T-cell (primary cell): Measurements from ENCODE around the gene CTSS. TPM values are rescaled to one million over a fixed set of nuclear protein-coding genes. Genes with fewer than 3 reads are reported as not detected.

Experiments used
- ATAC-seq, 4 experiments: fragments of 200-7000 bp in 3 of 4; fragments of 150-1000 bp in 1 of 4; cut with Tn5 transposase; replicated peaks in 1 of 4; 1 replicate in 3 of 4; 2 replicates in 1 of 4; pipeline ENCODE4 v1.10.0; 2021; ENCODE audit warnings: moderate library complexity in 3 of 4, mild to moderate bottlenecking in 2 of 4, moderate number of reproducible peaks in 1 of 4
- CTCF ChIA-PET, 2 donors: fragments of 300-600 bp; sonication (Branson Sonifier 250); formaldehyde crosslinking; loops; one replicate each; lab custom pipeline; 2022; ENCODE audit warnings: antibody characterized with exemption in 2 of 2; lab: Charles Lee
- POLR2A ChIA-PET, 2 donors: fragments of 300-600 bp; sonication (Branson Sonifier 250); formaldehyde crosslinking; loops; one replicate each; lab custom pipeline; 2022; ENCODE audit warnings: antibody characterized with exemption in 2 of 2; lab: Charles Lee
- DNase-seq, 35 experiments: peaks; one replicate each; pipeline versions ENCODE4 v3.0.0 to v3.0.0-alpha.2; 2013 to 2023
- H3K27ac ChIP-seq: one replicate; pipeline ENCODE4 v1.5.1; 2013; ENCODE audit warnings: low read length
- H3K27me3 ChIP-seq, 2 experiments: replicated peaks in 1 of 2; 1 replicate in 1 of 2; 2 replicates in 1 of 2; pipeline versions ENCODE4 v1.6.1 to v1.7.0; 2013; ENCODE audit warnings: low read length in 1 of 2, mixed read lengths in 1 of 2; ENCODE audit not compliant: control insufficient read depth in 2 of 2, insufficient read depth in 2 of 2; ENCODE audit errors: extremely low read depth in 1 of 2
- H3K36me3 ChIP-seq, 2 donors: 1 replicate in 1 of 2; 2 replicates in 1 of 2; pipeline versions ENCODE4 v1.6.1 to v1.7.0; 2013; ENCODE audit warnings: low read length in 1 of 2; ENCODE audit not compliant: control insufficient read depth in 2 of 2, insufficient read depth in 1 of 2; ENCODE audit errors: extremely low read depth in 1 of 2
- H3K4me1 ChIP-seq, 2 experiments: 1 replicate in 1 of 2; 2 replicates in 1 of 2; pipeline versions ENCODE4 v1.6.1 to v1.7.0; 2013; ENCODE audit warnings: low read length in 2 of 2, mixed read lengths in 1 of 2; ENCODE audit not compliant: insufficient read depth in 2 of 2, control insufficient read depth in 1 of 2; ENCODE audit errors: extremely low read depth in 1 of 2
- H3K4me3 ChIP-seq, 2 donors: 1 replicate in 1 of 2; 2 replicates in 1 of 2; pipeline versions ENCODE4 v1.5.1 to v1.7.0; 2013; ENCODE audit warnings: mild to moderate bottlenecking in 2 of 2, low read length in 1 of 2, moderate library complexity in 1 of 2; ENCODE audit not compliant: control insufficient read depth in 1 of 2; ENCODE audit errors: extremely low read depth in 1 of 2
- H3K9me3 ChIP-seq: 2 replicates; pipeline ENCODE4 v1.7.0; 2013
- H3K27ac Mint-ChIP-seq, 2 donors: one replicate each; pipeline ENCODE4 v1.8.0; 2020 to 2021; ENCODE audit warnings: mild to moderate bottlenecking in 2 of 2, mixed read lengths in 2 of 2
- H3K27me3 Mint-ChIP-seq, 2 donors: one replicate each; pipeline ENCODE4 v1.8.0; 2021 to 2022; ENCODE audit warnings: mixed read lengths in 2 of 2
- H3K36me3 Mint-ChIP-seq: one replicate; pipeline ENCODE4 v1.8.0; 2021; ENCODE audit warnings: mixed read lengths
- H3K4me1 Mint-ChIP-seq, 3 donors: one replicate each; pipeline ENCODE4 v1.8.0; 2020 to 2022; ENCODE audit warnings: mixed read lengths in 3 of 3, mild to moderate bottlenecking in 1 of 3
- H3K4me3 Mint-ChIP-seq, 3 donors: one replicate each; pipeline ENCODE4 v1.8.0; 2020 to 2022; ENCODE audit warnings: mild to moderate bottlenecking in 3 of 3, mixed read lengths in 3 of 3, moderate library complexity in 3 of 3
- H3K9me3 Mint-ChIP-seq, 3 donors: one replicate each; pipeline ENCODE4 v1.8.0; 2020 to 2022; ENCODE audit warnings: mixed read lengths in 3 of 3
- WGBS: methylation state at CpG from one replicate; pipeline ENCODE4 v1.1.5; 2013; ENCODE audit warnings: missing lambda C conversion rate; ENCODE audit not compliant: insufficient coverage; 5-methylcytosine and 5-hydroxymethylcytosine counted together
- total RNA-seq, 35 experiments: library from RNA in 6 of 35; stranded (reverse) in 6 of 35; fragments of 120-200 nt in 1 of 35; gene quantifications; one replicate each; pipeline versions ENCODE4 v1.2.1 to v1.2.4 and lab custom pipeline; 2013 to 2026

The CTSS gene
- total RNA-seq, 5 donors from 2014 or later (not counting 1 experiment from before 2014, with no cell fraction given): 72.4 to 94.7 (median 92.9) TPM

DNA sequence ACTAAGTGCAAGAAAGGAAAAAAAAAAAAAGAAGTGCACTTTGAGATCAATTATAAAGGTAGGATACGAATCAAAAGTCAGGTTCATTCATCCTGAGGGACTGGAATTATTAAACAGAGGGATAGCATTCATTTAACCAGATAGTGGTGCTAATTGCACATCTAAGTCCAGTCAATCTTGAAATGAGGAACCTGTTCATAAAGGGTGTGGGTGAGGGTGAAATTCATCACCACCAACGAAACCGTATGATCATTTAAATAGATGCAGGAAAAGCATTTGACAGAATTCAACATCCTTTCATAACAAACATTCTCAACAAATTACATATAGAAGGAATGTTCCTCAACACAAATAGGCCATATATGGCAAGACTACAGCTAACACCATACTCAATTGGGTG lies 5.6 kb downstream of the CTSS start:
- Histone ChIP-seq H3K9me3 (no peaks in the 10 kb centered on the region), H3K4me1 (peaks cover 10 to 11% of the 10 kb centered on the region in 2 experiments), H3K4me3 (no peak overlapping the region), H3K27ac (no peak overlapping the region), H3K36me3 (peaks cover 3 to 31% of the 10 kb centered on the region in 2 donors), H3K27me3 (no peaks in the 10 kb centered on the region)
- H3K27ac Mint-ChIP-seq: no peak overlapping the region
- peaks cover 42 to 48% (median 45%) of the 10 kb centered on the region in 3 donors for H3K4me1 Mint-ChIP-seq
- peaks cover 46% of the 10 kb centered on the region for H3K36me3 Mint-ChIP-seq
- DNase-seq (no peak), ATAC-seq (no peak)
- peak overlapping the region in 1 of 3 donors; percentile 42 for H3K4me3 Mint-ChIP-seq
- no peaks in the 10 kb centered on the region for H3K27me3 Mint-ChIP-seq
- ChIA-PET CTCF (no interaction called here), POLR2A (interaction anchor here (0.6 kb wide), 2 partner anchors 200 to 1029 kb away, joined by 3 to 7 read pairs; no protein-coding TSS in a partner anchor)
- peaks cover 0 to 4% (median 0%) of the 10 kb centered on the region in 3 donors for H3K9me3 Mint-ChIP-seq
- no CpG with 5 or more reads among the region's 3 CpGs for WGBS

DNA sequence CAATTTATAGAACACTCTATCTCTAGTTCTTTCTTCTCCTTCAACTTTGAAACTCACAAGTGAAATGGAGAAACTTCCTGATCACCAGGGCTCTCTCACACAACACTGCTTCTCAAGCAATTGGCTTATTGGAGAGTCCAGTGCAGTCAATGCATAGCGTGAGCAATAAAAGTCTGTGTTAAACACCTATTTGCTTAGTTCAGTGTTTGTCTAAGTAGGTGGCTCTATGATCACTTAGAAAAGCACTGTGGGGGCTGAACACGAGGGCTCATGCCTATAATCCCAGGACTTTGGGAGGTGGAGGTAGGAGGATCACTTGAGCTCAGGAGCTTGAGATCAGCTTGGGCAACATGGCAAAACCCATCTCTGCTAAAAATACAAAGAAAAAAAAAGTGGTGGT lies 12.2 kb downstream of the CTSS start:
- WGBS: no CpG with 5 or more reads among the region's 2 CpGs
- Histone ChIP-seq H3K4me1 (no peaks in the 10 kb centered on the region), H3K4me3 (no peak overlapping the region), H3K36me3 (peaks cover 12 to 80% of the 10 kb centered on the region in 2 donors), H3K9me3 (no peaks in the 10 kb centered on the region), H3K27me3 (no peaks in the 10 kb centered on the region), H3K27ac (no peak overlapping the region)
- Mint-ChIP-seq H3K4me1 (no peaks in the 10 kb centered on the region), H3K27me3 (no peaks in the 10 kb centered on the region), H3K36me3 (peaks cover 50% of the 10 kb centered on the region), H3K27ac (no peak overlapping the region), H3K9me3 (no peaks in the 10 kb centered on the region), H3K4me3 (no peak overlapping the region)
- POLR2A ChIA-PET: no interaction called here
- CTCF ChIA-PET: no interaction called here
- ATAC-seq: no peak
- no peak for DNase-seq

DNA sequence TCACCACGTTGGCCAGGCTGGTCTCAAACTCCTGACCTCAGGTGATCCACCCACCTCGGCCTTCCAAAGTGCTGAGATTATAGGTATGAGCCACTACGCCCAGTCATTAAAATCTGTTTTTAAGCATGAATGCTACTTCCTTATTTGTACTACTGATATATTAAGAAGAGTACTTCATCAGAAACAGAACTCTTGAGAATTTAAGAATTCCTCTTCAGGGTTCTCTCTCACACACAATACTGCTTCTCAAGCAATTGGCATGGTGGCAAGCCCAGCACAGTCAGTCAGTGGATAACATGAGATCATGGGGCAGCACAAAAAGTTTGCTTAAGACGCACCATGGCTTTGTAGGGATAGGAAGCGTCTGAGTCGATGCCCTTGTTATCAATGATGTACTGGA lies 14.1 kb downstream of the CTSS start:
- H3K36me3 Mint-ChIP-seq: peaks cover 39% of the 10 kb centered on the region

DNA sequence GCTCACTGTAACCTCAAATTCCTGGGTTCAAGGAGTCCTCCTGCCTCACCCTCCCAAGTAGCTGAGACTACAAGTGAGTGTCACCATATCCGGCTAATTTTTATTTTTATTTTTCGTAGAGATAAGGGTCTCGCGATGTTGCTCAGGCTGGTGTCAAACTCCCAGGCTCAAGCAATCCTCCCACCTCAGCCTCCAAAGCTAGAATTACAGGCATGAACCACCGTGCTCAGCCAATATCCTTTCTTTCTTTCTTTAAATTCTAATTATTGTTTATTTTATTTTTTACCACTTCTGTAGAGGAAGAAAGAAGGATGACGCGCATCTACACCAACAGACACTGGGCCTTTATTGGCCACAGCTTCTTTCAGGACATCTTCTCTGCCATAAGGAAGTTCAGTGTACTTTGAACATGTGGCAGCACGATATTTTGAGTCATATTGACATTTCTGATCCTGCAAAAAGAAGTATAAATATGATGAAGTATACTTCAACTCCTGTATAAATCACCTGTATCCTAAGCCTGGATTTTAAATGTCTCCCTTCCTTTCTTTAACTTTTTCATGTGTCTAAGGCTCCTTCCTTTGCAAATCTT lies 15.8 kb downstream of the CTSS start:
- ChIA-PET CTCF (no interaction called here), POLR2A (interaction anchor here in 1 of 2 donors (0.6 kb wide), 1 partner anchor 868 kb away, joined by 3 read pairs; no protein-coding TSS in a partner anchor)
- peak overlapping the region in 1 of 2 donors; percentile 8 for H3K27ac Mint-ChIP-seq
- peaks cover 8 to 84% of the 10 kb centered on the region in 2 donors for H3K36me3 ChIP-seq
- no peaks in the 10 kb centered on the region for H3K4me1 ChIP-seq
- H3K4me3 Mint-ChIP-seq: no peak overlapping the region
- peaks cover 35% of the 10 kb centered on the region for H3K36me3 Mint-ChIP-seq
- no peak overlapping the region for H3K4me3 ChIP-seq
- DNase-seq: no peak
- H3K27ac ChIP-seq: no peak overlapping the region
- 100% methylated on average over 3 of the region's 8 CpGs for WGBS
- no peaks in the 10 kb centered on the region for H3K9me3 ChIP-seq
- H3K4me1 Mint-ChIP-seq: no peaks in the 10 kb centered on the region
- H3K27me3 ChIP-seq: no peaks in the 10 kb centered on the region
- no peak for ATAC-seq
- H3K9me3 Mint-ChIP-seq: no peaks in the 10 kb centered on the region
- no peaks in the 10 kb centered on the region for H3K27me3 Mint-ChIP-seq

More for the DNA sequence above, 14.1 kb downstream of the CTSS start:
- Mint-ChIP-seq H3K9me3 (no peaks in the 10 kb centered on the region), H3K27me3 (no peaks in the 10 kb centered on the region), H3K27ac (no peak overlapping the region), H3K4me1 (no peaks in the 10 kb centered on the region), H3K4me3 (no peak overlapping the region)
- CTCF ChIA-PET: interaction anchor here in 1 of 2 donors (0.6 kb wide), 1 partner anchor 114 kb away, joined by 7 read pairs; no protein-coding TSS in a partner anchor
- POLR2A ChIA-PET: no interaction called here
- no peak overlapping the region for H3K4me3 ChIP-seq
- H3K27ac ChIP-seq: no peak overlapping the region
- peaks cover 12 to 80% of the 10 kb centered on the region in 2 donors for H3K36me3 ChIP-seq
- ATAC-seq (no peak), DNase-seq (no peak)
- H3K27me3 ChIP-seq: no peaks in the 10 kb centered on the region
- 95% methylated on average over 3 of the region's 6 CpGs for WGBS
- H3K9me3 ChIP-seq: no peaks in the 10 kb centered on the region
- H3K4me1 ChIP-seq: no peaks in the 10 kb centered on the region

DNA sequence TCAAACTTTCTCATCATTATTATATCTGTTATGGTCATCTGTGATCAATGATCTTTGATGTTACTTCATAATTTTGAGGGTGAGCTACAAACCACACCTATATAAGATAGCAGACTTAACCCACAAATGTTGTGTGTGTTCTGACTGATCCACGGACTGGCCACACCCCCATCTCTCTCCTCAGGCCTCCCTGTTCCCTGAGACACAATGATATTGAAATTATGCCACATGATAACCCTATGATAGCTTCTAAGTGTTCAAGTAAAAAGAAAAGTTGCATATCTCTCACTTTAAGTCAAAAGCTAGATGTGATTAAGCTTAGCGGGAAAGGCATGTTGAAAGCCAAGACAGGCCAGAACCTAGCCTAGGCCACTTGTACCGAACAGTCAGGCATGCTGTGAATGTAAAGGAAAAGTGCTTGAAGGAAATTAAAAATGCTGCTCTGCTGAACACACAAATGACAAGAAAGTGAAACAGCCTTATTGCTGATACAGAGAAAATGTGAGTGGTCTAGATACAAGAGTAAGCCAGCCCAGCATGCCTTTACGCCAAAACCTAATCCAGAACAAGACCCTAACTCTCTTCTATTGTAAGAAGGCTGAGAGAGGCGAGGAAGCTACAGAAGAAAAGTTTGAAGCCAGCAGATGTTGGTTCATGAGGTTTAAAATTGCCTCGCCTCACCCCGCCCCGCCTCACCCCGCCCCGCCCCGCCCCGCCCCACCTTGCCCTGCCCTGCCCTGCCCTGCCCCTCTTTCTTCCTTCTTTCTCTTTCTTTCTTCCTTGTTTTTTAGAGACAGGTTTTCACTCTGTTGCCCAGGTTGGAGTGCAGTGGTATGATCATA lies 16.5 kb downstream of the CTSS start:
- H3K4me3 Mint-ChIP-seq: no peak overlapping the region
- ATAC-seq (no peak), DNase-seq (no peak)
- peaks cover 31% of the 10 kb centered on the region for H3K36me3 Mint-ChIP-seq
- Histone ChIP-seq H3K27ac (no peak overlapping the region), H3K9me3 (no peaks in the 10 kb centered on the region), H3K27me3 (no peaks in the 10 kb centered on the region), H3K4me3 (no peak overlapping the region), H3K36me3 (peaks cover 8 to 79% of the 10 kb centered on the region in 2 donors), H3K4me1 (no peaks in the 10 kb centered on the region)
- WGBS: 100% methylated on average over 2 of the region's 12 CpGs
- no peak overlapping the region for H3K27ac Mint-ChIP-seq
- H3K4me1 Mint-ChIP-seq: no peaks in the 10 kb centered on the region
- ChIA-PET POLR2A (interaction anchor here in 1 of 2 donors (0.6 to 0.7 kb wide), 2 partner anchors 32 to 867 kb away, joined by 3 read pairs; no protein-coding TSS in a partner anchor), CTCF (no interaction called here)
- no peaks in the 10 kb centered on the region for H3K27me3 Mint-ChIP-seq
- H3K9me3 Mint-ChIP-seq: no peaks in the 10 kb centered on the region

DNA sequence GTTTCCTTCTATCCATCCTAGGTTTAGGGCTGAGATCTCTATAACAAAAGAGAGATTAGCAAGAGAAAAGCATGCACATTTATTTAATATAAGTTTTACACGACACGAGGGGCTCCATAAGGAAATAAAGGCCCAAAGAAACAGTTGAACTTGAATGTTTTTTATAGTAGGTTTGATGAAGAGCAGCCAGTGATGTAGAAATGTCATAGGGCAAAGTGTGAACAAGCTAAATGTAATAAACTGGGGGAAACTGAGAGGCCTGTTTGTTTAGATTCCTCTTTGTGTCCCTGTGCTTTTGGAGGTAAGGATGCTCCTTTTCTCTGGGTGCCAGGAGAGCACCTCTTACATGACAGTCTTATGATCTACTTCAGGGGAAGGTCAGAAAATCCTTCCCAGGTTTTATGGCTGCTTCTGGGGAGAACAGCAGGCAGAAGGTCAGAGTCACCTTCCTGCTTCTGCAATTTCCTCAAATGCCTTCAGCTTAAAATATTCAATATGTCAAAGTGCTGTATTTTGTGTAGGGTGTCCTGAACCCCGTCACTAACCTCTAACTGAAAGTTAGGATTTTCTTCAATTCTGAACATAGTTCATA lies 35.4 kb downstream of the CTSS start:
- Mint-ChIP-seq H3K9me3 (no peaks in the 10 kb centered on the region), H3K27ac (no peak overlapping the region), H3K27me3 (no peaks in the 10 kb centered on the region), H3K4me3 (no peak overlapping the region), H3K4me1 (no peaks in the 10 kb centered on the region), H3K36me3 (peaks cover 26% of the 10 kb centered on the region)
- Histone ChIP-seq H3K4me3 (no peak overlapping the region), H3K27ac (no peak overlapping the region), H3K27me3 (no peaks in the 10 kb centered on the region), H3K36me3 (peaks cover 0 to 16% of the 10 kb centered on the region in 2 donors), H3K9me3 (no peaks in the 10 kb centered on the region), H3K4me1 (no peaks in the 10 kb centered on the region)
- DNase-seq: no peak
- no peak for ATAC-seq
- CTCF ChIA-PET: no interaction called here
- 80% methylated on average over 1 of the region's 3 CpGs for WGBS
- POLR2A ChIA-PET: no interaction called here
